RWPE1 (cell line): ENCODE data around the gene DYNLRB2.

Experiments used
- CTCF ChIA-PET: fragments of 350-600 bp; sonication (Branson Sonifier 250); formaldehyde crosslinking; extraction: SDS; loops from one replicate; lab custom pipeline; 2021; lab: Yijun Ruan, JAX
- POLR2A ChIA-PET: fragments of 400-600 bp; formaldehyde crosslinking; extraction: SDS; loops from one replicate; lab custom pipeline; 2020; ENCODE audit warnings: antibody characterized with exemption; ENCODE audit not compliant: low non-redundant PET; lab: Yijun Ruan, JAX
- DNase-seq: peaks from one replicate; pipeline ENCODE4 v3.0.0; 2012; ENCODE audit warnings: low spot score
- H3K27ac ChIP-seq: fragments of 450-650 bp; 2 replicates; pipeline ENCODE4 v1.5.1; 2017
- CTCF ChIP-seq: fragments of 450-650 bp; conservative IDR thresholded peaks from 2 replicates; pipeline ENCODE4 v1.5.1; 2017; ENCODE audit warnings: low read depth, mild to moderate bottlenecking

Gene DYNLRB2

GRCh38 chr16:80543162-80543561 is 2.4 kb downstream of the DYNLRB2 start:
- TF ChIP-seq CTCF, result no peak
- DNase-seq, result no peak
- H3K27ac ChIP-seq, result no peak overlapping the region
- ChIA-PET CTCF (interaction anchor here (0.6 kb wide), 1 partner anchor 444 kb away, joined by 3 read pairs; no protein-coding TSS in a partner anchor), POLR2A (no interaction called here)

- DNase-seq, result no peak
- no peak overlapping the region for H3K27ac ChIP-seq
- ChIA-PET POLR2A (no interaction called here), CTCF (no interaction called here)
- no peak for TF ChIP-seq CTCF
These were observed 3.5 kb downstream of the DYNLRB2 start for GRCh38 chr16:80544326-80544725.

- TF ChIP-seq CTCF, result no peak
- H3K27ac ChIP-seq, result no peak overlapping the region
- ChIA-PET CTCF (no interaction called here), POLR2A (no interaction called here)
- DNase-seq, result no peak
These were observed 5.5 kb downstream of the DYNLRB2 start for GRCh38 chr16:80546249-80546648.

GRCh38 chr16:80547145-80547544 is 6.4 kb downstream of the DYNLRB2 start:
- H3K27ac ChIP-seq, result no peak overlapping the region
- no peak for DNase-seq
- no peak for TF ChIP-seq CTCF
- CTCF ChIA-PET, result no interaction called here
- POLR2A ChIA-PET, result no interaction called here

- CTCF ChIA-PET, result interaction anchor here (0.7 kb wide), 1 partner anchor 901 kb away, joined by 4 read pairs; no protein-coding TSS in a partner anchor
- peak; percentile 36 for DNase-seq
- TF ChIP-seq CTCF, result no peak
- POLR2A ChIA-PET, result no interaction called here
- no peak overlapping the region for H3K27ac ChIP-seq
These were observed 11.5 kb downstream of the DYNLRB2 start for GRCh38 chr16:80552277-80552676.

GRCh38 chr16:80554033-80554432 is 13.2 kb downstream of the DYNLRB2 start:
- H3K27ac ChIP-seq, result no peak overlapping the region
- no peak for TF ChIP-seq CTCF
- DNase-seq, result no peak
- CTCF ChIA-PET, result no interaction called here
- POLR2A ChIA-PET, result no interaction called here
